ENCODE data around the gene FANCF.

The FANCF gene

DNA sequence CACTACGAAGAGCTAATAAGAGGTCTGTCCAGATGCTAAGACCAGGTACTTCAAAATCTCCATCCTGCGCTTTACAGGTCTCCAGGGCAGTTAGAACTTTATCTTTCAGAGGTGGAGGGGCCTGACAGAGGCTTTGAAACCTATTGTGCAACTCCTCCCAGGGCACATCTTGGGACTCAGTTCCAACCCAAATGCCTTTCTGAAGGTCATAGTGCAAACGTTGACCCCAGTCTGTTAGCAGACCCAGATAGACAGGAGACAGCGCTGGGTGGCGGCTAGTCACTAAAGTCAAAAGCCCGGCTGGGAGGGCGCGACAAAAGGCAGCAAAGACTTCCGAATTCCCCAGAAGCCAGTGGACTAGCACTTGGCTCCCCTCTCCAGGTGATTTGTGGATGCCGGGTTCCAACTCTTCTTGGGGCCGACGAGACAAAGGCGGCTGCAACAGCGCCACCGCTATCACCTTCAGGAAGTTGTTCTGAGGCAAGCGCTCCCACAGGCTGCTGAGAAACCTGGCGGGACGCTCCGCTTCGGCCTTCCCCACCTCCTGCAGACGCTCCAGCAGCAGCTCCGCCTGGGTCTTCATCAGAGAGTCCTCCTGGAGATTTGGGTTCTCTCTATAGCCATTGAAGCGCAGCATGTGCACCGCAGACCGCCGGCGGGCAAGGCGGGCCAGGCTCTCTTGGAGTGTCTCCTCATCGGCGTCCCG, 728 bp downstream of the FANCF start:
- peak overlapping the region; percentile 78 to 86 for H3K9ac ChIP-seq (ENCODE audit: low read depth in 1 of 2, low read length in 2 of 2)

DNA sequence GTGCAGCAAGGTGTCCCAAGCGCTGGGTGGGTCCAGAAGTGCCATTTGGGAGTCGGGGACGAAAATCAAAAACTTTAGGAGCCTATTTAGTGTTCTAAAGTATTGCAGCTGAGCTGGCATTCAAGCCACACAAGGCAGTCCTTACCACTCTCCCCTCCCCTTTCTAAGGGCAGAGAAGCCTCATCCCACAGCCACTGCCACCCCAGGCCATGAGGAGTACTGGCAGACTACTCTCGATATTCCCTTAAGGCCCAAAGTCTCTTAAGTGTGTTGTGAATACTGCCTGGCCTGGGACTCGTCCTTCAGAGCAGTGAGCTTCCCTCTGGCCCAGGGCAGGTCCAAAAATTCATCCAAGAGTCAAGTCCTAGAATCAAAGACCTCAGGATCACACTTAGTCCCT, 7.8 kb downstream of the FANCF start:
- Histone ChIP-seq H3K36me3 (ENCODE audit: control insufficient read depth in 1 of 2, insufficient read depth in 2 of 2, low read length in 2 of 2) (no peaks in the 10 kb centered on the region), H3K4me1 (ENCODE audit: control insufficient read depth in 1 of 2, insufficient read depth in 2 of 2, low read length in 2 of 2) (peaks cover under 1 to 1% of the 10 kb centered on the region in 2 donors), H3K9me3 (ENCODE audit: control insufficient read depth in 1 of 2, low read length in 2 of 2) (no peaks in the 10 kb centered on the region), H3K27me3 (ENCODE audit: control insufficient read depth in 1 of 2, insufficient read depth in 2 of 2, low read length in 2 of 2) (no peaks in the 10 kb centered on the region), H3K4me3 (ENCODE audit: low read depth in 1 of 2, low read length in 2 of 2) (no peak overlapping the region), H3K9ac (ENCODE audit: low read depth in 1 of 2, low read length in 2 of 2) (no peak overlapping the region), H3K27ac (ENCODE audit: low read depth, low read length) (no peak overlapping the region)

More for the DNA sequence above, 728 bp downstream of the FANCF start:
- H3K36me3 ChIP-seq (ENCODE audit: control insufficient read depth in 1 of 2, insufficient read depth in 2 of 2, low read length in 2 of 2): no peaks in the 10 kb centered on the region
- peak overlapping the region; percentile 97 for H3K27ac ChIP-seq (ENCODE audit: low read depth, low read length)
- no peaks in the 10 kb centered on the region for H3K27me3 ChIP-seq (ENCODE audit: control insufficient read depth in 1 of 2, insufficient read depth in 2 of 2, low read length in 2 of 2)
- H3K4me1 ChIP-seq (ENCODE audit: control insufficient read depth in 1 of 2, insufficient read depth in 2 of 2, low read length in 2 of 2): peaks cover 11 to 22% of the 10 kb centered on the region in 2 donors
- peak overlapping the region; percentile 93 for H3K4me3 ChIP-seq (ENCODE audit: low read depth in 1 of 2, low read length in 2 of 2)
- no peaks in the 10 kb centered on the region for H3K9me3 ChIP-seq (ENCODE audit: control insufficient read depth in 1 of 2, low read length in 2 of 2)

GRCh38 chr11:22603933-22604332, 21.7 kb downstream of the FANCF start:
- H3K27me3 ChIP-seq (ENCODE audit: control insufficient read depth in 1 of 2, insufficient read depth in 2 of 2, low read length in 2 of 2): no peaks in the 10 kb centered on the region
- H3K36me3 ChIP-seq (ENCODE audit: control insufficient read depth in 1 of 2, insufficient read depth in 2 of 2, low read length in 2 of 2): no peaks in the 10 kb centered on the region
- no peak overlapping the region for H3K9ac ChIP-seq (ENCODE audit: low read depth in 1 of 2, low read length in 2 of 2)
- no peak overlapping the region for H3K4me3 ChIP-seq (ENCODE audit: low read depth in 1 of 2, low read length in 2 of 2)
- H3K4me1 ChIP-seq (ENCODE audit: control insufficient read depth in 1 of 2, insufficient read depth in 2 of 2, low read length in 2 of 2): no peaks in the 10 kb centered on the region
- no peaks in the 10 kb centered on the region for H3K9me3 ChIP-seq (ENCODE audit: control insufficient read depth in 1 of 2, low read length in 2 of 2)
- H3K27ac ChIP-seq (ENCODE audit: low read depth, low read length): no peak overlapping the region

DNA sequence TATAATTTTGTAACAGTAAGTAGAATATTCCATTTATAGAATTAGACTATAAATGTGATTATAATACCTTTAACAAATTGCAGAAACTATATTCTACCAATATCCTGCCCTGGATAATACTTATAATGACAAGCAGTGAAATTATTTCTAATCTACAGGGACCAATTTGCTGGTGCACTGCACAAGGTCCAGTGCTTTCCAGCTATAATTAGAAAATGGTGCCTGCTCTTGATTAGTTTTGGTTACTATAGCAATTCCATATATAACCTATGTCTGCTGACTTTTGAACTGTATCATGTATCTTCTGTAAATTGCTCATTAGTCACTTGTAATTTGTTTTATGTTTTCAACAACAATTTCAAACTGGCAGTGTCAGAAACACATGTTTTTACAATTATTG, 23.1 kb downstream of the FANCF start:
- Histone ChIP-seq H3K9me3 (ENCODE audit: control insufficient read depth in 1 of 2, low read length in 2 of 2) (no peaks in the 10 kb centered on the region), H3K4me1 (ENCODE audit: control insufficient read depth in 1 of 2, insufficient read depth in 2 of 2, low read length in 2 of 2) (no peaks in the 10 kb centered on the region), H3K4me3 (ENCODE audit: low read depth in 1 of 2, low read length in 2 of 2) (no peak overlapping the region), H3K9ac (ENCODE audit: low read depth in 1 of 2, low read length in 2 of 2) (no peak overlapping the region), H3K36me3 (ENCODE audit: control insufficient read depth in 1 of 2, insufficient read depth in 2 of 2, low read length in 2 of 2) (no peaks in the 10 kb centered on the region), H3K27ac (ENCODE audit: low read depth, low read length) (no peak overlapping the region), H3K27me3 (ENCODE audit: control insufficient read depth in 1 of 2, insufficient read depth in 2 of 2, low read length in 2 of 2) (no peaks in the 10 kb centered on the region)

GRCh38 chr11:22599458-22599857, 26.2 kb downstream of the FANCF start:
- H3K4me3 ChIP-seq (ENCODE audit: low read depth in 1 of 2, low read length in 2 of 2): no peak overlapping the region
- H3K27ac ChIP-seq (ENCODE audit: low read depth, low read length): no peak overlapping the region
- H3K36me3 ChIP-seq (ENCODE audit: control insufficient read depth in 1 of 2, insufficient read depth in 2 of 2, low read length in 2 of 2): no peaks in the 10 kb centered on the region
- H3K27me3 ChIP-seq (ENCODE audit: control insufficient read depth in 1 of 2, insufficient read depth in 2 of 2, low read length in 2 of 2): no peaks in the 10 kb centered on the region
- H3K4me1 ChIP-seq (ENCODE audit: control insufficient read depth in 1 of 2, insufficient read depth in 2 of 2, low read length in 2 of 2): no peaks in the 10 kb centered on the region
- H3K9me3 ChIP-seq (ENCODE audit: control insufficient read depth in 1 of 2, low read length in 2 of 2): no peaks in the 10 kb centered on the region
- H3K9ac ChIP-seq (ENCODE audit: low read depth in 1 of 2, low read length in 2 of 2): no peak overlapping the region

DNA sequence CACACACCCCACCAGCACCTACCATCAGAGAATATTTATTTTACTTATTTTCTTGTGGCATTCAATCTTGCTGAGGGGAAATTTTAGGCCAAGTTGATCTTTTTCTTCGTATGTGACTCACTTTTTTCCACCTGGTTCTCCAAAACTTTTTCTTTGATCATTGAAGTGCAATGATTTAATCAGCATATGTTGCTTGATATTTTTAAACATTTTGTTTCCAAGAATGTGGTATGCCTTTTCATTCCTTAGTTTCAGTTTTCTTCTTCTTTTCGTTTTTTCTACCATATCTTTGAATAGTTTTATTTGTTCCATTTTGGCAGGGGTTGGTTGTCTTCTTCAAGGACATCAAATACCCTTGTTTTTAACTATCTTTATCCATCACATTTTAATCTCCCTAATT, 28.6 kb downstream of the FANCF start:
- Histone ChIP-seq H3K9me3 (ENCODE audit: control insufficient read depth in 1 of 2, low read length in 2 of 2) (no peaks in the 10 kb centered on the region), H3K27ac (ENCODE audit: low read depth, low read length) (no peak overlapping the region), H3K4me3 (ENCODE audit: low read depth in 1 of 2, low read length in 2 of 2) (no peak overlapping the region), H3K4me1 (ENCODE audit: control insufficient read depth in 1 of 2, insufficient read depth in 2 of 2, low read length in 2 of 2) (no peaks in the 10 kb centered on the region), H3K9ac (ENCODE audit: low read depth in 1 of 2, low read length in 2 of 2) (no peak overlapping the region), H3K27me3 (ENCODE audit: control insufficient read depth in 1 of 2, insufficient read depth in 2 of 2, low read length in 2 of 2) (no peaks in the 10 kb centered on the region), H3K36me3 (ENCODE audit: control insufficient read depth in 1 of 2, insufficient read depth in 2 of 2, low read length in 2 of 2) (no peaks in the 10 kb centered on the region)

- no peaks in the 10 kb centered on the region for H3K36me3 ChIP-seq (ENCODE audit: control insufficient read depth in 1 of 2, insufficient read depth in 2 of 2, low read length in 2 of 2)
- H3K4me3 ChIP-seq (ENCODE audit: low read depth in 1 of 2, low read length in 2 of 2): no peak overlapping the region
- H3K9me3 ChIP-seq (ENCODE audit: control insufficient read depth in 1 of 2, low read length in 2 of 2): no peaks in the 10 kb centered on the region
- H3K9ac ChIP-seq (ENCODE audit: low read depth in 1 of 2, low read length in 2 of 2): no peak overlapping the region
- no peak overlapping the region for H3K27ac ChIP-seq (ENCODE audit: low read depth, low read length)
- H3K4me1 ChIP-seq (ENCODE audit: control insufficient read depth in 1 of 2, insufficient read depth in 2 of 2, low read length in 2 of 2): no peaks in the 10 kb centered on the region
- no peaks in the 10 kb centered on the region for H3K27me3 ChIP-seq (ENCODE audit: control insufficient read depth in 1 of 2, insufficient read depth in 2 of 2, low read length in 2 of 2)
Observed at GRCh38 chr11:22584976-22585375, 40.6 kb downstream of the FANCF start.

GRCh38 chr11:22583963-22584492, 41.6 kb downstream of the FANCF start:
- no peak overlapping the region for H3K27ac ChIP-seq (ENCODE audit: low read depth, low read length)
- no peaks in the 10 kb centered on the region for H3K27me3 ChIP-seq (ENCODE audit: control insufficient read depth in 1 of 2, insufficient read depth in 2 of 2, low read length in 2 of 2)
- no peaks in the 10 kb centered on the region for H3K9me3 ChIP-seq (ENCODE audit: control insufficient read depth in 1 of 2, low read length in 2 of 2)
- no peaks in the 10 kb centered on the region for H3K36me3 ChIP-seq (ENCODE audit: control insufficient read depth in 1 of 2, insufficient read depth in 2 of 2, low read length in 2 of 2)
- H3K4me1 ChIP-seq (ENCODE audit: control insufficient read depth in 1 of 2, insufficient read depth in 2 of 2, low read length in 2 of 2): no peaks in the 10 kb centered on the region
- no peak overlapping the region for H3K4me3 ChIP-seq (ENCODE audit: low read depth in 1 of 2, low read length in 2 of 2)
- H3K9ac ChIP-seq (ENCODE audit: low read depth in 1 of 2, low read length in 2 of 2): no peak overlapping the region

- Histone ChIP-seq H3K4me1 (ENCODE audit: control insufficient read depth in 1 of 2, insufficient read depth in 2 of 2, low read length in 2 of 2) (no peaks in the 10 kb centered on the region), H3K36me3 (ENCODE audit: control insufficient read depth in 1 of 2, insufficient read depth in 2 of 2, low read length in 2 of 2) (no peaks in the 10 kb centered on the region), H3K27ac (ENCODE audit: low read depth, low read length) (no peak overlapping the region), H3K9me3 (ENCODE audit: control insufficient read depth in 1 of 2, low read length in 2 of 2) (no peaks in the 10 kb centered on the region), H3K4me3 (ENCODE audit: low read depth in 1 of 2, low read length in 2 of 2) (no peak overlapping the region), H3K9ac (ENCODE audit: low read depth in 1 of 2, low read length in 2 of 2) (no peak overlapping the region), H3K27me3 (ENCODE audit: control insufficient read depth in 1 of 2, insufficient read depth in 2 of 2, low read length in 2 of 2) (no peaks in the 10 kb centered on the region)
Observed at GRCh38 chr11:22582151-22582410, 43.5 kb downstream of the FANCF start.

DNA sequence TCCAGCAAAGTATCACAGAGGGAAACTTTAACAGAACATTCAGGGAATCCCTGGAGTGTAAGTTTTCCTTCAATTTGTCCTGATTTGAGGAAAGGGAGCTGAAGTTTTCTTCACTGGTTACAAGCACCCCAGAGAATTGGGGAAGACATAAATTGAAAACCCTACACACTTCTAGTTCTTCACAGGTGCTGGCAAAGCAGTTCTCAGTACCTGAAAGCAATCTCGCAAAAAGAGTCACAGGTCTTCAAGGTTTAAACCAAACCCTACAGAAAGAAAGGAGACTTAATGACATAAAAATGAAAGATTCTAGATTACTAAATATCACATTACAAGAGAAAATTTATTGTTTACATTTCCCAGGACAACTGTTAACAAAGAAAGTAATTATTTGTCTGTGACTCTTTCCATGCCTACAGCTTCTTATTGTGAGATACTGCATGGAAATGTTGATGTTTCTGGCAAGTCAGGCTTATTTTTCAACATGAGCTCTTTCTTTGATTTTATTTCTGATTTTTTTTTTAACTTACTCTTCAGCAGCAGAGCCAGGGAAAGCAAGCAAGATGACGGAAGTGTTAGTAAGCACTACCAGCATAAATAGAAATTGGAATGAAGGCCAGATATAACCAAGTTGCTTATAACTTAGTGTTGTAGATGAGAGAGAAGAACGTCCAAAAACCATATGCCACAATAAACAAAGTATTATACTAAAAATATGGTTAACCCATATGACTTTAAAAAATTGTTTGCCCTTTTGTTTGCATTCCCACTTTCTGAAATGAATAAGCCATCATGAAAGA, 44.1 kb downstream of the FANCF start:
- no peaks in the 10 kb centered on the region for H3K27me3 ChIP-seq (ENCODE audit: control insufficient read depth in 1 of 2, insufficient read depth in 2 of 2, low read length in 2 of 2)
- no peaks in the 10 kb centered on the region for H3K9me3 ChIP-seq (ENCODE audit: control insufficient read depth in 1 of 2, low read length in 2 of 2)
- no peaks in the 10 kb centered on the region for H3K36me3 ChIP-seq (ENCODE audit: control insufficient read depth in 1 of 2, insufficient read depth in 2 of 2, low read length in 2 of 2)
- no peak overlapping the region for H3K4me3 ChIP-seq (ENCODE audit: low read depth in 1 of 2, low read length in 2 of 2)
- no peaks in the 10 kb centered on the region for H3K4me1 ChIP-seq (ENCODE audit: control insufficient read depth in 1 of 2, insufficient read depth in 2 of 2, low read length in 2 of 2)
- H3K9ac ChIP-seq (ENCODE audit: low read depth in 1 of 2, low read length in 2 of 2): no peak overlapping the region
- H3K27ac ChIP-seq (ENCODE audit: low read depth, low read length): no peak overlapping the region

Measured in duodenal mucosa (tissue), 2 donors.